Ovary (tissue), 9 donors: ENCODE measurements around the gene COL6A3. TPM values are rescaled to one million over a fixed set of nuclear protein-coding genes. Genes with fewer than 3 reads are reported as not detected.

Experiments
- DNase-seq, 5 donors: peaks; one replicate each; pipeline ENCODE4 v3.0.0-alpha.2; 2019 to 2020
- H3K27ac ChIP-seq, 2 donors: fragments of 200-600 bp; one replicate each; pipeline versions ENCODE4 v1.5.1 to v1.8.0; 2019 to 2022
- H3K27me3 ChIP-seq: fragments of 200-600 bp; one replicate; pipeline ENCODE4 v1.8.0; 2022
- H3K36me3 ChIP-seq: fragments of 200-600 bp; sonication (generic); one replicate; pipeline ENCODE4 v1.5.1; 2019
- H3K4me1 ChIP-seq: one replicate; pipeline ENCODE4 v1.8.1; 2013; ENCODE audit warnings: mild to moderate bottlenecking, moderate library complexity; ENCODE audit not compliant: insufficient read depth
- H3K4me3 ChIP-seq: fragments of 200-600 bp; sonication (generic); one replicate; pipeline ENCODE4 v1.5.1; 2017
- H3K9me3 ChIP-seq, 2 donors: fragments of 200-600 bp in 1 of 2; sonication (generic) in 1 of 2; one replicate each; pipeline versions ENCODE4 v1.5.1 to v1.8.1; 2013 to 2019; ENCODE audit warnings: mild to moderate bottlenecking in 1 of 2, moderate library complexity in 1 of 2
- CTCF ChIP-seq, 3 donors: fragments of 450-650 bp in 2 of 3; fragments of 200-600 bp in 1 of 3; IDR thresholded peaks; one replicate each; pipeline versions ENCODE4 v1.5.1 to v1.8.0; 2016 to 2022; ENCODE audit warnings: antibody characterized with exemption in 3 of 3, mild to moderate bottlenecking in 1 of 3
- EP300 ChIP-seq: sonication (generic); formaldehyde crosslinking; IDR thresholded peaks from one replicate; pipeline ENCODE4 v1.6.1; 2017; ENCODE audit warnings: antibody characterized with exemption
- POLR2A ChIP-seq: fragments of 450-650 bp; IDR thresholded peaks from one replicate; pipeline ENCODE4 v1.6.1; 2017; ENCODE audit warnings: antibody characterized with exemption, mild to moderate bottlenecking, moderate library complexity
- WGBS, 3 donors: extraction: QIAGEN DNeasy Blood & Tissue Kit in 1 of 3; methylation state at CpG; one replicate each; pipeline versions ENCODE4 v1.1.5 to v1.1.7; 2013 to 2017; 5-methylcytosine and 5-hydroxymethylcytosine counted together
- intact Hi-C, 4 donors: fragments of 100-400 bp; cut with DNase I; formaldehyde crosslinking; loops; one replicate each; pipeline versions ENCODE4 v1.11.0 to v1.15.1; 2022 to 2023
- polyA plus RNA-seq, 2 donors: library from polyadenylated mRNA; stranded (reverse); fragments of 200-250 nt in 1 of 2; fragments of 350-450 nt in 1 of 2; fragmentation: Illumina TruSeq in 1 of 2; extraction: RNeasy Lipid Tissue Mini Kit (QIAGEN cat#74804) in 1 of 2; gene quantifications; one replicate each; pipeline ENCODE4 v1.2.3, GENCODE V29; 2013 to 2014
- total RNA-seq, 7 donors: library from RNA; depleted of rRNA in 2 of 7; stranded (reverse); fragments of >200 nt in 2 of 7; fragmentation: NEBNext Ultra II Directional in 3 of 7; extraction: Animal tissue kit (Norgen Biotek cat#: 25700) in 3 of 7; gene quantifications; one replicate each; pipeline versions ENCODE4 v1.1.0 to v1.2.4, GENCODE V29; 2016 to 2023
- donor health status: DM: no; HTN: no; CAD: no; lungs with moderate emphysema.
- donor health status: DM: no; HTN: no; CAD: no.
- donor health status: Bipolar disorder and iron deficiency.
- donor health status: DM: yes; HTN: yes; CAD: no.
- donor health status: DM: no; HTN: no; CAD: no.
- donor health status: DM: yes; HTN: yes; CAD: no.

The COL6A3 gene
- total and polyA plus RNA-seq, 9 donors, result 105 to 520 (median 378) TPM

GRCh38 chr2:237364655-237365054 lies 49.3 kb downstream of the COL6A3 start:
- DNase-seq, result no peak
- Histone ChIP-seq H3K36me3 (no peaks in the 10 kb centered on the region), H3K27ac (no peak overlapping the region), H3K4me1 (peaks cover 17% of the 10 kb centered on the region), H3K4me3 (no peak overlapping the region), H3K9me3 (no peaks in the 10 kb centered on the region), H3K27me3 (no peaks in the 10 kb centered on the region)
- 85 to 89% (median 88%) methylated on average over 7 of the region's 7 CpGs for WGBS, 3 donors
- intact Hi-C loops, result no loop called here
- no peak for TF ChIP-seq CTCF (IDR thresholded peaks at IDR 0.05)
- TF ChIP-seq POLR2A, result no peak
- TF ChIP-seq EP300, result no peak

- H3K4me3 ChIP-seq, result no peak overlapping the region
- peak in 1 of 5 donors; percentile 50 for DNase-seq
- H3K9me3 ChIP-seq, result no peaks in the 10 kb centered on the region
- WGBS, 3 donors, result 55 to 66% (median 61%) methylated on average over 22 of the region's 22 CpGs
- peaks cover 18% of the 10 kb centered on the region for H3K4me1 ChIP-seq
- H3K27ac ChIP-seq, result peak overlapping the region; percentile 63 to 85
- H3K36me3 ChIP-seq, result no peaks in the 10 kb centered on the region
- TF ChIP-seq EP300 (no peak), CTCF (IDR thresholded peaks at IDR 0.05) (no peak), POLR2A (no peak)
- intact Hi-C loops, result no loop called here
- H3K27me3 ChIP-seq, result no peaks in the 10 kb centered on the region
These were observed 52.6 kb downstream of the COL6A3 start for GRCh38 chr2:237361194-237362004.

GRCh38 chr2:237359894-237360780 lies 53.8 kb downstream of the COL6A3 start:
- peak overlapping the region; percentile 63 to 85 for H3K27ac ChIP-seq
- H3K9me3 ChIP-seq, result no peaks in the 10 kb centered on the region
- no peak for TF ChIP-seq POLR2A
- peak in 3 of 5 donors; percentile 53 to 64 (median 54) for DNase-seq
- H3K36me3 ChIP-seq, result no peaks in the 10 kb centered on the region
- WGBS, 3 donors, result 33 to 40% (median 34%) methylated on average over 22 to 23 of the region's 23 CpGs
- H3K4me3 ChIP-seq, result no peak overlapping the region
- intact Hi-C loops, result no loop called here
- no peaks in the 10 kb centered on the region for H3K27me3 ChIP-seq
- peaks cover 18% of the 10 kb centered on the region for H3K4me1 ChIP-seq

GRCh38 chr2:237359518-237359840 lies 54.5 kb downstream of the COL6A3 start:
- peak overlapping the region; percentile 63 to 85 for H3K27ac ChIP-seq
- no peaks in the 10 kb centered on the region for H3K9me3 ChIP-seq
- peak in 1 of 5 donors; percentile 19 for DNase-seq
- H3K4me1 ChIP-seq, result peaks cover 18% of the 10 kb centered on the region
- intact Hi-C loops, result no loop called here
- no peak overlapping the region for H3K4me3 ChIP-seq
- TF ChIP-seq EP300 (no peak), POLR2A (no peak), CTCF (IDR thresholded peaks at IDR 0.05) (no peak)
- 18 to 36% (median 36%) methylated on average over 8 of the region's 8 CpGs for WGBS, 3 donors
- H3K27me3 ChIP-seq, result no peaks in the 10 kb centered on the region
- H3K36me3 ChIP-seq, result no peaks in the 10 kb centered on the region
